Naive thymus-derived CD4-positive, alpha-beta T cell (primary cell): Measurements from ENCODE around the gene ATP5PB. TPM values are rescaled to one million over a fixed set of nuclear protein-coding genes. Genes with fewer than 3 reads are reported as not detected.

ENCODE experiments used
- ATAC-seq: fragments of 150-1000 bp; cut with Tn5 transposase; 2 replicates; pipeline ENCODE4 v1.10.0; 2021; ENCODE audit warnings: mild to moderate bottlenecking, moderate library complexity
- CTCF ChIA-PET: fragments of 350-600 bp; sonication (Branson Sonifier 250); formaldehyde crosslinking; loops from one replicate; lab custom pipeline; 2021; ENCODE audit warnings: antibody characterized with exemption; lab: Charles Lee
- POLR2A ChIA-PET: fragments of 350-600 bp; sonication (Branson Sonifier 250); formaldehyde crosslinking; loops from one replicate; lab custom pipeline; 2021; ENCODE audit warnings: antibody characterized with exemption, inconsistent platforms; lab: Charles Lee
- DNase-seq, 9 donors: peaks; one replicate each; pipeline versions ENCODE4 v3.0.0 to v3.0.0-alpha.2; 2020 to 2022; ENCODE audit warnings: mixed read lengths in 1 of 9
- H3K27ac ChIP-seq: one replicate; pipeline ENCODE4 v1.7.0; 2013; ENCODE audit warnings: mild to moderate bottlenecking, low read depth, low read length, moderate library complexity
- H3K27me3 ChIP-seq, 2 donors: one replicate each; pipeline ENCODE4 v1.7.0; 2013; ENCODE audit warnings: low read length in 2 of 2, mild to moderate bottlenecking in 2 of 2, moderate library complexity in 2 of 2; ENCODE audit not compliant: control insufficient read depth in 2 of 2, insufficient read depth in 2 of 2
- H3K36me3 ChIP-seq, 3 experiments: 1 replicate in 2 of 3; 2 replicates in 1 of 3; pipeline ENCODE4 v1.7.0; 2013; ENCODE audit warnings: low read length in 3 of 3, mild to moderate bottlenecking in 3 of 3, moderate library complexity in 1 of 3; ENCODE audit not compliant: insufficient read depth in 3 of 3, control insufficient read depth in 2 of 3
- H3K4me1 ChIP-seq, 2 donors: one replicate each; pipeline ENCODE4 v1.7.0; 2013; ENCODE audit warnings: low read length in 2 of 2, mild to moderate bottlenecking in 2 of 2, moderate library complexity in 1 of 2; ENCODE audit not compliant: control insufficient read depth in 2 of 2, insufficient read depth in 2 of 2
- H3K4me3 ChIP-seq: 2 replicates; pipeline ENCODE4 v1.7.0; 2013; ENCODE audit warnings: mild to moderate bottlenecking, low read length
- H3K9me3 ChIP-seq, 3 experiments: 1 replicate in 2 of 3; 2 replicates in 1 of 3; pipeline ENCODE4 v1.7.0; 2013; ENCODE audit warnings: low read length in 3 of 3; ENCODE audit not compliant: control insufficient read depth in 2 of 3
- H3K27ac Mint-ChIP-seq, 9 donors: one replicate each; pipeline ENCODE4 v1.8.0; 2020 to 2022; ENCODE audit warnings: mixed read lengths in 9 of 9, mild to moderate bottlenecking in 8 of 9, moderate library complexity in 5 of 9, inconsistent platforms in 2 of 9
- H3K27me3 Mint-ChIP-seq, 5 donors: one replicate each; pipeline ENCODE4 v1.8.0; 2021 to 2022; ENCODE audit warnings: mixed read lengths in 5 of 5, mild to moderate bottlenecking in 1 of 5
- H3K36me3 Mint-ChIP-seq, 5 donors: one replicate each; pipeline ENCODE4 v1.8.0; 2020 to 2022; ENCODE audit warnings: mixed read lengths in 5 of 5, mild to moderate bottlenecking in 3 of 5, inconsistent platforms in 1 of 5
- H3K4me1 Mint-ChIP-seq, 7 donors: one replicate each; pipeline ENCODE4 v1.8.0; 2020 to 2022; ENCODE audit warnings: mixed read lengths in 7 of 7, mild to moderate bottlenecking in 3 of 7, inconsistent platforms in 1 of 7
- H3K4me3 Mint-ChIP-seq, 10 donors: one replicate each; pipeline ENCODE4 v1.8.0; 2020 to 2022; ENCODE audit warnings: mild to moderate bottlenecking in 10 of 10, mixed read lengths in 10 of 10, moderate library complexity in 6 of 10, inconsistent platforms in 2 of 10
- H3K9me3 Mint-ChIP-seq, 11 donors: one replicate each; pipeline ENCODE4 v1.8.0; 2020 to 2022; ENCODE audit warnings: mixed read lengths in 11 of 11, mild to moderate bottlenecking in 4 of 11, inconsistent platforms in 1 of 11, moderate library complexity in 1 of 11
- intact Hi-C, 2 donors: fragments of 100-400 bp; cut with micrococcal nuclease; formaldehyde crosslinking; loops; one replicate each; pipeline ENCODE4 v1.15.1; 2023
- polyA plus RNA-seq, 2 donors: library from polyadenylated mRNA; unstranded; fragments of 300-500 nt; fragmentation: Illumina TruSeq; gene quantifications; one replicate each; pipeline ENCODE4 v1.2.3, GENCODE V29; 2021
- total RNA-seq, 6 experiments: library from RNA in 5 of 6; stranded (reverse) in 5 of 6; gene quantifications; 1 replicate in 5 of 6; 2 replicates in 1 of 6; pipeline ENCODE4 v1.2.3 and lab custom pipeline; 2021 to 2026

ATP5PB gene
- total and polyA plus RNA-seq, 7 experiments from 2014 or later = 64.9 to 437 (median 111) TPM

GRCh38 chr1:111484391-111485026, 35.2 kb downstream of the ATP5PB start:
- no peak overlapping the region for H3K4me3 ChIP-seq
- POLR2A ChIA-PET = no interaction called here
- CTCF ChIA-PET = interaction anchor here (1.0 kb wide), 2 partner anchors 18 to 23 kb away, joined by 3 to 4 read pairs; partner anchors contain the start of genes ADORA3 and TMIGD3
- peaks cover 14 to 43% (median 26%) of the 10 kb centered on the region in 7 donors for H3K4me1 Mint-ChIP-seq
- H3K27ac Mint-ChIP-seq = no peak overlapping the region
- H3K27me3 Mint-ChIP-seq = peaks cover 0 to 19% (median 0%) of the 10 kb centered on the region in 5 donors
- intact Hi-C loops = loop anchor here (5.0 kb wide), 2 partner anchors 888 to 983 kb away; no protein-coding TSS in a partner anchor
- no peaks in the 10 kb centered on the region for H3K27me3 ChIP-seq
- DNase-seq (no peak), ATAC-seq (no peak)
- H3K36me3 Mint-ChIP-seq = no peaks in the 10 kb centered on the region
- H3K27ac ChIP-seq = no peak overlapping the region
- H3K4me1 ChIP-seq = no peaks in the 10 kb centered on the region
- no peaks in the 10 kb centered on the region for H3K9me3 Mint-ChIP-seq
- H3K9me3 ChIP-seq = no peaks in the 10 kb centered on the region
- H3K4me3 Mint-ChIP-seq = no peak overlapping the region
- no peaks in the 10 kb centered on the region for H3K36me3 ChIP-seq

- no peak for DNase-seq
- Histone ChIP-seq H3K36me3 (no peaks in the 10 kb centered on the region), H3K4me3 (no peak overlapping the region), H3K4me1 (no peaks in the 10 kb centered on the region), H3K27ac (no peak overlapping the region), H3K27me3 (no peaks in the 10 kb centered on the region), H3K9me3 (no peaks in the 10 kb centered on the region)
- Mint-ChIP-seq H3K27me3 (peaks cover 0 to 12% (median 0%) of the 10 kb centered on the region in 5 donors), H3K36me3 (no peaks in the 10 kb centered on the region), H3K4me1 (peaks cover 7 to 28% (median 17%) of the 10 kb centered on the region in 7 donors), H3K9me3 (no peaks in the 10 kb centered on the region), H3K27ac (no peak overlapping the region), H3K4me3 (no peak overlapping the region)
- ATAC-seq = no peak
- ChIA-PET POLR2A (interaction anchor here (0.6 to 0.7 kb wide), 3 partner anchors 31 to 216 kb away, joined by 3 to 4 read pairs (median 3); no protein-coding TSS in a partner anchor), CTCF (interaction anchor here (0.9 to 1.7 kb wide), 2 partner anchors 22 to 282 kb away, joined by 4 read pairs; no protein-coding TSS in a partner anchor)
- intact Hi-C loops = no loop called here
These were observed 37.2 kb downstream of the ATP5PB start for GRCh38 chr1:111486431-111486830.

GRCh38 chr1:111487133-111487532, 37.9 kb downstream of the ATP5PB start:
- ATAC-seq (no peak), DNase-seq (no peak)
- Histone ChIP-seq H3K27me3 (no peaks in the 10 kb centered on the region), H3K9me3 (no peaks in the 10 kb centered on the region), H3K27ac (no peak overlapping the region), H3K4me1 (no peaks in the 10 kb centered on the region), H3K36me3 (no peaks in the 10 kb centered on the region), H3K4me3 (no peak overlapping the region)
- CTCF ChIA-PET = interaction anchor here (0.7 to 1.7 kb wide), 3 partner anchors 21 to 857 kb away, joined by 3 to 4 read pairs (median 3); partner anchors contain the start of gene DDX20
- intact Hi-C loops = no loop called here
- Mint-ChIP-seq H3K27ac (no peak overlapping the region), H3K4me3 (no peak overlapping the region), H3K4me1 (peaks cover 4 to 21% (median 13%) of the 10 kb centered on the region in 7 donors), H3K36me3 (no peaks in the 10 kb centered on the region), H3K27me3 (peaks cover 0 to 9% (median 0%) of the 10 kb centered on the region in 5 donors), H3K9me3 (peaks cover 0 to under 1% (median 0%) of the 10 kb centered on the region in 11 donors)
- POLR2A ChIA-PET = no interaction called here

DNA sequence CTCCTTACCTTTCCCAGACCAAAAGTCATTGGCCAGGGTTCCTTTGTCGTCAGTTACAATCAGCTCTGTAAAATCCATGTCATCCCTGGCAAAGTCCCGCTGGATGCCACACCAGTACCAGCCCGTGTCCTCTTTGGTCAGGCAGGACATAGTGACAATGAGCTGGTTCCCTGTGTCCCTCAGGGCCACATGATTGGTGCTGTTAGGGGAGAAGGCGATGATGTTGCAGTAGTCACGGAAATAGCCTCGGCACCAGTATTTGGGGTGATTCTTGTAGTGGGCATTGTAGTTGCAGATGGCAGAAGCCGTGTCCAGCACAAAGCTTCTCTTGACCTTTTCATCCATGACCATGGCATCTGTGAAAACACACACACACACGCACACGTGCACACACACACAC, 39.4 kb downstream of the ATP5PB start:
- Mint-ChIP-seq H3K4me1 (peaks cover 0 to 11% (median 2%) of the 10 kb centered on the region in 7 donors), H3K27ac (no peak overlapping the region)
- H3K27ac ChIP-seq = no peak overlapping the region

DNA sequence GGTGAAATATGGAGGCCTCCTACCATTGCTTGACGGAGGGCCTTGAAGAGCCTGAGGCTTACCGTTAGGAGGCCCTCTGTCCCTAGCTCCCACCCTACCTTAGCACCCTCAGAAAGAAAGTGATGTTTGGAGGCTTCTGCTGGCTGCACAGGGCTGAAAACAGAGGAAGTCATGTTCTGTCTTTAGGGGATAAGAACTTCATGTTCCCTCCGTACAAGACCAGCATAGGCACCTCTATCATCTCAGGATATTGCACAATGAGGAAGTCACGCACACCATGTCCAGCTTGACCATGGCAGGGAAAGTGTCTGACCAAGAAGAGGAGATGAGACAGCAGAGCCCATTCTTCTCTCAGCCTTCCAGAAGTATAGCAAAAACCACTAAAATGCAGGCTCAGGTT, 40.3 kb downstream of the ATP5PB start:
- H3K4me1 Mint-ChIP-seq = peaks cover 0 to 6% (median 0%) of the 10 kb centered on the region in 7 donors
- intact Hi-C loops = no loop called here
- ATAC-seq (peak; percentile 65), DNase-seq (no peak)
- H3K27me3 ChIP-seq = no peaks in the 10 kb centered on the region
- no peak overlapping the region for H3K27ac Mint-ChIP-seq
- peaks cover 0 to 11% (median 0%) of the 10 kb centered on the region in 5 donors for H3K27me3 Mint-ChIP-seq
- H3K4me3 ChIP-seq = no peak overlapping the region
- POLR2A ChIA-PET = interaction anchor here (3.8 kb wide), 1 partner anchor 18 kb away, joined by 12 read pairs; no protein-coding TSS in a partner anchor
- H3K27ac ChIP-seq = no peak overlapping the region
- no peaks in the 10 kb centered on the region for H3K9me3 ChIP-seq
- no peaks in the 10 kb centered on the region for H3K36me3 ChIP-seq
- H3K9me3 Mint-ChIP-seq = peaks cover 0 to 11% (median 0%) of the 10 kb centered on the region in 11 donors
- peaks cover 0 to 11% (median 0%) of the 10 kb centered on the region in 5 donors for H3K36me3 Mint-ChIP-seq
- CTCF ChIA-PET = interaction anchor here (1.4 kb wide), 1 partner anchor 9 kb away, joined by 5 read pairs; no protein-coding TSS in a partner anchor
- no peaks in the 10 kb centered on the region for H3K4me1 ChIP-seq
- no peak overlapping the region for H3K4me3 Mint-ChIP-seq

More for the DNA sequence above, 39.4 kb downstream of the ATP5PB start:
- no peaks in the 10 kb centered on the region for H3K4me1 ChIP-seq
- H3K4me3 Mint-ChIP-seq = no peak overlapping the region
- H3K36me3 Mint-ChIP-seq = peaks cover 0 to 3% (median 0%) of the 10 kb centered on the region in 5 donors
- ATAC-seq = no peak
- ChIA-PET POLR2A (interaction anchor here (3.8 kb wide), 1 partner anchor 19 kb away, joined by 12 read pairs; no protein-coding TSS in a partner anchor), CTCF (no interaction called here)
- H3K27me3 Mint-ChIP-seq = peaks cover 0 to 7% (median 0%) of the 10 kb centered on the region in 5 donors
- DNase-seq = no peak
- no peaks in the 10 kb centered on the region for H3K27me3 ChIP-seq
- no peaks in the 10 kb centered on the region for H3K9me3 ChIP-seq
- intact Hi-C loops = no loop called here
- H3K36me3 ChIP-seq = no peaks in the 10 kb centered on the region
- peaks cover 0 to 6% (median 0%) of the 10 kb centered on the region in 11 donors for H3K9me3 Mint-ChIP-seq
- H3K4me3 ChIP-seq = no peak overlapping the region

DNA sequence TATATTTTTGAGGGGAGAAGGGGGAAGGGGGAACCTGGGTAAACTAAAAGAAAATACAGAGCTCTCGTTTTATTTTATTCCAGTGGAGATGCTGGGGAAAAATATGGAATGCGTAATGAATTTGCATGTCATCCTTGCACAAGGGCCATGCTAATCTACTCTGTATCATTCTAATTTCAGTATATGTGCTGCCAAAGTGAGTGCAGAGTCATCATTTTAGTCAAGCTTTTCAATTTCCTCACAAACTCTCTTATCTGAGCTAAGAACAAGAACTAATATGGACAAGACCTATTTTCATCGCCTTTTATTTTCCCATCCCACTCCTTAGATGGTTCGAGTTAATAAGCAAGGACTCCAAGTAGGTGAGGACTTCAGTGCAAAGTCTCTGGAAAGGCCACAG, 41.0 kb downstream of the ATP5PB start:
- DNase-seq = no peak
- H3K4me1 Mint-ChIP-seq = peaks cover 0 to 6% (median 0%) of the 10 kb centered on the region in 7 donors
- H3K36me3 ChIP-seq = no peaks in the 10 kb centered on the region
- peaks cover 0 to 9% (median 0%) of the 10 kb centered on the region in 5 donors for H3K27me3 Mint-ChIP-seq
- no peak overlapping the region for H3K4me3 Mint-ChIP-seq
- no peak overlapping the region for H3K27ac ChIP-seq
- H3K36me3 Mint-ChIP-seq = peaks cover 0 to 18% (median 0%) of the 10 kb centered on the region in 5 donors
- H3K4me3 ChIP-seq = no peak overlapping the region
- H3K9me3 ChIP-seq = no peaks in the 10 kb centered on the region
- intact Hi-C loops = no loop called here
- ChIA-PET POLR2A (interaction anchor here (3.8 kb wide), 1 partner anchor 17 kb away, joined by 12 read pairs; no protein-coding TSS in a partner anchor), CTCF (interaction anchor here (0.7 to 1.4 kb wide), 3 partner anchors 8 to 13 kb away, joined by 3 to 5 read pairs (median 3); partner anchors contain the start of genes ADORA3 and TMIGD3)
- no peak for ATAC-seq
- no peak overlapping the region for H3K27ac Mint-ChIP-seq
- H3K4me1 ChIP-seq = no peaks in the 10 kb centered on the region
- H3K27me3 ChIP-seq = no peaks in the 10 kb centered on the region
- H3K9me3 Mint-ChIP-seq = peaks cover 0 to 17% (median 0%) of the 10 kb centered on the region in 11 donors
